ENCODE results near the gene FGF9. TPM values are rescaled to one million over a fixed set of nuclear protein-coding genes. Genes with fewer than 3 reads are reported as not detected.

The FGF9 gene
- total RNA-seq, 2 donors from 2014 or later: 0.07 TPM; not detected in 1

DNA sequence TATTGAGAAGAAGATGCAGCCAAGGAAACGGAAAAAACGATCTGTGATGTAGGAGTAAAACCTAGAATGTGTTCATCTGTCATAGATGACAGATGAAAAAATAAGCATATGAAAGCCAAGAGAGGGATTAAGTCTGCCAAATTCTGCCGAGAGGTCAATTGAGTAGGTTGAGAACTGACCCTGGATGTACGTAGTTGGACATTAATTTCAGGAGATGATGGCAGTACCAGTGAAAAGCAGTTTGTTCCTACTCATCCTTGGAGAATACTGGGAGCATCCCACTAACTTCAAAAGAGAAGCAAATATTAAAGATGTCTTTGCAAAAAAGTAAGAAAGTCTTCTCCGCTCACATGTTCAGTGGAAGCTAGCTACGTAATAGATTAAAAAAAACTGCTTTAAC, 11.8 kb upstream of the FGF9 start:
- peaks cover 7% of the 10 kb centered on the region for H3K9me3 Mint-ChIP-seq
- H3K4me1 Mint-ChIP-seq: no peaks in the 10 kb centered on the region
- no peaks in the 10 kb centered on the region for H3K27me3 ChIP-seq (ENCODE audit: control insufficient read depth, insufficient read depth, low read length, poor library complexity, severe bottlenecking)
- H3K27me3 Mint-ChIP-seq (ENCODE audit: insufficient read depth): peaks cover 17% of the 10 kb centered on the region
- H3K27ac Mint-ChIP-seq: no peak overlapping the region
- no peak overlapping the region for H3K9ac ChIP-seq (ENCODE audit: extremely low read depth, low read length, poor library complexity, severe bottlenecking)
- no peak overlapping the region for H3K4me3 ChIP-seq (ENCODE audit: low read length)
- no peaks in the 10 kb centered on the region for H3K36me3 ChIP-seq (ENCODE audit: control insufficient read depth, insufficient read depth, low read length)
- no peak overlapping the region for H3K27ac ChIP-seq (ENCODE audit: low read depth, low read length)
- no peaks in the 10 kb centered on the region for H3K4me1 ChIP-seq (ENCODE audit: control insufficient read depth, insufficient read depth, low read length)
- H3K4me3 Mint-ChIP-seq: no peak overlapping the region
- WGBS, 2 experiments (ENCODE audit: insufficient coverage in 1 of 2, insufficient read length in 1 of 2): 74 to 84% methylated on average over 6 of the region's 6 CpGs
- H3K9me3 ChIP-seq (ENCODE audit: control insufficient read depth, low read length): peaks cover 17% of the 10 kb centered on the region
- no peak for DNase-seq
- no peak for TF ChIP-seq CTCF (conservative IDR thresholded peaks at IDR 0.05)
- H3K36me3 Mint-ChIP-seq (ENCODE audit: low read depth): no peaks in the 10 kb centered on the region

- H3K27ac Mint-ChIP-seq: no peak overlapping the region
- no peak for TF ChIP-seq CTCF (conservative IDR thresholded peaks at IDR 0.05)
- Histone ChIP-seq H3K9me3 (ENCODE audit: control insufficient read depth, low read length) (peaks cover 8% of the 10 kb centered on the region), H3K9ac (ENCODE audit: extremely low read depth, low read length, poor library complexity, severe bottlenecking) (no peak overlapping the region), H3K4me3 (ENCODE audit: low read length) (no peak overlapping the region), H3K27me3 (ENCODE audit: control insufficient read depth, insufficient read depth, low read length, poor library complexity, severe bottlenecking) (no peaks in the 10 kb centered on the region), H3K27ac (ENCODE audit: low read depth, low read length) (no peak overlapping the region), H3K4me1 (ENCODE audit: control insufficient read depth, insufficient read depth, low read length) (peaks cover 3% of the 10 kb centered on the region), H3K36me3 (ENCODE audit: control insufficient read depth, insufficient read depth, low read length) (no peaks in the 10 kb centered on the region)
- H3K36me3 Mint-ChIP-seq (ENCODE audit: low read depth): no peaks in the 10 kb centered on the region
- no peak for DNase-seq
- peaks cover 29% of the 10 kb centered on the region for H3K27me3 Mint-ChIP-seq (ENCODE audit: insufficient read depth)
- H3K9me3 Mint-ChIP-seq: peaks cover 4% of the 10 kb centered on the region
- 100% methylated on average over 2 of the region's 2 CpGs; no CpG with 5 or more reads in 1 of the 2 experiments for WGBS, 2 experiments (ENCODE audit: insufficient coverage in 1 of 2, insufficient read length in 1 of 2)
- H3K4me1 Mint-ChIP-seq: no peaks in the 10 kb centered on the region
- no peak overlapping the region for H3K4me3 Mint-ChIP-seq
Observed at GRCh38 chr13:21661097-21661909, 9.6 kb upstream of the FGF9 start.

- Histone ChIP-seq H3K9ac (ENCODE audit: extremely low read depth, low read length, poor library complexity, severe bottlenecking) (no peak overlapping the region), H3K4me1 (ENCODE audit: control insufficient read depth, insufficient read depth, low read length) (peaks cover 3% of the 10 kb centered on the region), H3K36me3 (ENCODE audit: control insufficient read depth, insufficient read depth, low read length) (no peaks in the 10 kb centered on the region), H3K27me3 (ENCODE audit: control insufficient read depth, insufficient read depth, low read length, poor library complexity, severe bottlenecking) (peaks cover 14% of the 10 kb centered on the region), H3K4me3 (ENCODE audit: low read length) (no peak overlapping the region), H3K9me3 (ENCODE audit: control insufficient read depth, low read length) (peaks cover 5% of the 10 kb centered on the region), H3K27ac (ENCODE audit: low read depth, low read length) (no peak overlapping the region)
- DNase-seq: no peak
- Mint-ChIP-seq H3K27me3 (ENCODE audit: insufficient read depth) (peaks cover 42% of the 10 kb centered on the region), H3K4me3 (no peak overlapping the region), H3K4me1 (no peaks in the 10 kb centered on the region), H3K27ac (no peak overlapping the region), H3K9me3 (peaks cover 4% of the 10 kb centered on the region), H3K36me3 (ENCODE audit: low read depth) (no peaks in the 10 kb centered on the region)
- no peak for TF ChIP-seq CTCF (conservative IDR thresholded peaks at IDR 0.05)
- WGBS, 2 experiments (ENCODE audit: insufficient coverage in 1 of 2, insufficient read length in 1 of 2): 98 to 100% methylated on average over 1 to 4 of the region's 4 CpGs
Observed at GRCh38 chr13:21663197-21663596, 7.7 kb upstream of the FGF9 start.
